ENCODE data around the gene FBN1. TPM values are rescaled to one million over a fixed set of nuclear protein-coding genes. Genes with fewer than 3 reads are reported as not detected.

FBN1 gene
- total and polyA plus RNA-seq, 2 experiments from 2014 or later, result 1.9 to 3.8 TPM

- no peaks in the 10 kb centered on the region for H3K9me2 ChIP-seq (ENCODE audit: insufficient read depth)
- H3K27ac Mint-ChIP-seq, result no peak overlapping the region
- ATAC-seq, result no peak
- no peak overlapping the region for H3K4me3 Mint-ChIP-seq
- H3K4me2 ChIP-seq, result no peak overlapping the region
- no peaks in the 10 kb centered on the region for H3K4me1 ChIP-seq (ENCODE audit: insufficient read depth)
- no peak overlapping the region for H2AFZ ChIP-seq
- TF ChIP-seq NANOG (IDR thresholded peaks at IDR 0.05; ENCODE audit: borderline replicate concordance), result no peak
- TF ChIP-seq EZH2phosphoT487 (IDR thresholded peaks at IDR 0.05; ENCODE audit: unreplicated experiment), result no peak
- TF ChIP-seq ZNF114 (CRISPR knock-in tag; IDR thresholded peaks at IDR 0.05), result no peak
- TF ChIP-seq ZNF331 (CRISPR knock-in tag; IDR thresholded peaks at IDR 0.05; ENCODE audit: low read depth), result no peak
- no peak for TF ChIP-seq CREB1 (CRISPR knock-in tag; IDR thresholded peaks at IDR 0.05; ENCODE audit: low read depth)
- no peak for TF ChIP-seq CTCF (conservative IDR thresholded peaks at IDR 0.05; ENCODE audit: low read depth in 2 of 2)
- TF ChIP-seq JUNB (IDR thresholded peaks at IDR 0.05; ENCODE audit: unreplicated experiment), result no peak
- TF ChIP-seq EZH2 (IDR thresholded peaks at IDR 0.05; ENCODE audit: low read depth, unreplicated experiment), result no peak
- no peak for TF ChIP-seq ZNF462 (CRISPR knock-in tag; IDR thresholded peaks at IDR 0.05)
- no peak for TF ChIP-seq ETS1 (IDR thresholded peaks at IDR 0.05)
- TF ChIP-seq STAT1 (IDR thresholded peaks at IDR 0.05; ENCODE audit: unreplicated experiment), result no peak
- no peak for TF ChIP-seq REST (IDR thresholded peaks at IDR 0.05; ENCODE audit: unreplicated experiment)
- no peak for TF ChIP-seq POLR2AphosphoS5 (IDR thresholded peaks at IDR 0.05; ENCODE audit: low read depth)
- H3K27me3 ChIP-seq (ENCODE audit: insufficient read depth), result no peaks in the 10 kb centered on the region
- H3K36me3 ChIP-seq (ENCODE audit: insufficient read depth), result no peaks in the 10 kb centered on the region
- H3F3A ChIP-seq (replicated peaks; ENCODE audit: low read depth), result no peaks in the 10 kb centered on the region
- no peak overlapping the region for H3K4me3 ChIP-seq
- no peaks in the 10 kb centered on the region for H3K79me2 ChIP-seq (replicated peaks; ENCODE audit: insufficient read depth)
- no peaks in the 10 kb centered on the region for H4K20me1 ChIP-seq (replicated peaks; ENCODE audit: insufficient read depth)
- H3K27me3 Mint-ChIP-seq (ENCODE audit: insufficient read depth, low read depth, poor library complexity), result no peaks in the 10 kb centered on the region
- no peaks in the 10 kb centered on the region for H3K4me1 Mint-ChIP-seq
- H3K36me3 Mint-ChIP-seq (ENCODE audit: low read depth), result no peaks in the 10 kb centered on the region
- H3K9me3 Mint-ChIP-seq, result no peaks in the 10 kb centered on the region
- DNase-seq (ENCODE audit: low spot score), result no peak
- no peak overlapping the region for H3K27ac ChIP-seq (ENCODE audit: low read depth)
Observed at GRCh38 chr15:48577469-48577868, 68.0 kb downstream of the FBN1 start.
